ENCODE results near the gene PRSS35.
"Not testable (repeated sequence)": the region's sequence is repeated elsewhere in the genome, so short reads cannot be mapped to it uniquely, and the experiment has no call there.

The PRSS35 gene

DNA sequence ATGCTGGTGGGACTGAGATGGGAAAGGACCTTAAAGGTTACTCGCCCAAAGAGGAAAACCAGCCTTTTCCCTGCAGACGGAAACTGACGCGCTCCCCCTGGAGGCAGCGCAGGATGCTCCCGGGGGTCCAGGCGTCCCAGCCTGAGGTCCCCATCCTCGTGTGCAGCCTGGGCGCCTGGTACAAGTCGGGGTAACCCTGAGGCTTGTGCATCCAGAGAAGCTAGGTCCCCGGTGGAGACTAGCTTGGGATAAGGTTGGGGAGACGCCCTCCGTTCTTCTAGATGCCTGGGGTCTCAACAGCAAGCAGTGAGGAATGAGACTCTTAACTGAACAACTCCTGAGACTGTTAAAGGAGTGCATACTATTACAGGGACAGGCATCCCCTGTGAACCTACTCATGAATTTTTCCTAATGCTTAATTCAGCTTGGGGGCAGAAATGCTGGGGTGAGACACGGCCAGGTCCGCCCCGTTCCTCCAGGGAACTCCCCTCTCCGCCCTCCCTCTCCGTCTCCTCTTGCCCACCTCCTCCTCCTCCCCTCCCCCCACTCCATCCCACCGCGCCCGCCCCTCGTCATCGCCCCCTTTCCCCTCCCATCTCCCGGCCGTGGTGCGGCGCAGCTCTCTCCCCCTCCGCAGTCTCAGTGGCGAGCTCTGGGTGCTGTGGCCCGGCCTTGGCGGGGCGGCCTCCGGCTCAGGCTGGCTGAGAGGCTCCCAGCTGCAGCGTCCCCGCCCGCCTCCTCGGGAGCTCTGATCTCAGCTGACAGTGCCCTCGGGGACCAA, at the start of gene PRSS35:
Gene PRSS35, plus strand, starts transcription at position 634 of the 781 bp plus-strand sequence. CDS start 10,908 bp downstream, outside the sequence.
- DNase-seq (ENCODE audit: extremely low read depth in 1 of 2, low read depth in 1 of 2), result no peak

DNA sequence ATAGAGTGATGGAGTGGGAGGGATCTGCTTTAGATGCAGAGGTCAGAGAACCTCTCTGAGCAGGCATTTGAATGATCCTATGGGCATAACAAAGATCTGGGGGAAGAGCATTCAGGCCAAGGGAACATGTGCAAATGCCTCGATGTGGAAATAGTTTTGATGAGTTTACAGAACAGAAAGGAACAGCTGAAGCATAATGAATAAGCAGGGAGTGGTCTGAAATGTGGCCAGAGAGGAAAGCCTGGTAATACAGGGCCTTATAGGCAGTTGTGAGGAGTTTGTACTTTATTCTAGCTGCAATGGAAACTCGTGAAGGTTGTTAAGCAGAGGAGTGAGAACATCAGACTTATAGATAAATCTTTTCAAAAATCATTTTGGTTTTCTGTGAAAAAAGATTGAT, 48.4 kb upstream of the PRSS35 start:
- DNase-seq (ENCODE audit: extremely low read depth in 1 of 2, low read depth in 1 of 2), result no peak

DNA sequence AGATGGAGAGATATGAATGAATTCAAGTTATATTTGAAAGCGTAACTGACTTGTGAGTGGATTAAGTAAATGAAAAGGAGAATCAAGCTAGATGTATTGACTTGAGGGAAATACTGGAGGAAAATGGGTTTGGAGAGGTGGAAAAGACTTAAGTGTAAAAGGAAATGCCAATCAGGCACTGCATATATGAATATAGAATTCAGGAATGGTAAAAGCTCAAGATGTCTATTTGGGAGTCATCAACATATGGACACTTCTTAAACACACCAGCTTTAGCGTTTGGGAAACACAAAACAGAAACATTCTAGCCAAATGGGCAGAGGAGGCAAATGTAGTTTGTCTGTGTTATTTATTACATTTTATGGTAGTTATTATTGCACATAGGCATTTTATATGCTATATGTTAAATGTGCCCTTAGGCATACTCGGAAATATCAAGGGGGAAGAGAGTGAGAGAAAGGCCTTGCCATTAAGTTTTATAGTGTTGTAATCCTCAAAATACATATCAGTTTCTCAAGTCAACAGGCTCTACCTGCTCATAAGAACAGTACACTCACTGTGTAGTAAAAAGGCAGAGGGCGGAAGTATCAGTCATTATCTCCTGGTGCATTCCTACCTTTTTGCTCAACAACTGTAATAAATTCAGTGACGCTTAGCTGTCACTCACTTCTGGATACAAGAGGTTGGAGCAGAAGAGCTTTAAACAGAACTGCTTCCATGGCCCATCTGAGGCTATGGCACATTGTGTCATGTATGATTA, 47.8 kb upstream of the PRSS35 start:
- DNase-seq (ENCODE audit: extremely low read depth in 1 of 2, low read depth in 1 of 2), result no peak

- no peak for DNase-seq (ENCODE audit: extremely low read depth in 1 of 2, low read depth in 1 of 2)
Observed at GRCh38 chr6:83466328-83466727, 46.0 kb upstream of the PRSS35 start.

DNA sequence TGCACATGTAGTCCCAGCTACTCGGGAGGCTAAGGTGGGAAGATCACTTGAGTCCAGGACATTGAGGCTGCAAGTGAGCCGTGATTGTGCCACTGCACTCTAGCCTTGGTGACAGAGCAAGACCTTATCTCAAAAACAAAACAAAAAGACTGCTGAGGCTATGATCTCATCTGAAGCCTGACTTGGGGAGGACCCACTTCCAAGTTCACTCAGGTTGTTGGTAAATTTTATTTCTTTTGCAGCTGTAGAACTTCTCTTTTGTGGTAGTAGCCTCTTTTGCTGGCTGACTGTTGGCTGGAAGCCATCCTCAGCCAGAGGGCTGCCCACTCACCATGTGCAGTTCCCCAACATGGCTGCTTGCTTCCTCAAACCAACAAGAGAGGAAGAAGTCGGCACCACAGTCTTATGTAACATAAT, 44.7 kb upstream of the PRSS35 start:
- no peak for DNase-seq (ENCODE audit: extremely low read depth in 1 of 2, low read depth in 1 of 2)

GRCh38 chr6:83470001-83470400, 42.3 kb upstream of the PRSS35 start:
- no peak for DNase-seq (ENCODE audit: extremely low read depth in 1 of 2, low read depth in 1 of 2)

DNA sequence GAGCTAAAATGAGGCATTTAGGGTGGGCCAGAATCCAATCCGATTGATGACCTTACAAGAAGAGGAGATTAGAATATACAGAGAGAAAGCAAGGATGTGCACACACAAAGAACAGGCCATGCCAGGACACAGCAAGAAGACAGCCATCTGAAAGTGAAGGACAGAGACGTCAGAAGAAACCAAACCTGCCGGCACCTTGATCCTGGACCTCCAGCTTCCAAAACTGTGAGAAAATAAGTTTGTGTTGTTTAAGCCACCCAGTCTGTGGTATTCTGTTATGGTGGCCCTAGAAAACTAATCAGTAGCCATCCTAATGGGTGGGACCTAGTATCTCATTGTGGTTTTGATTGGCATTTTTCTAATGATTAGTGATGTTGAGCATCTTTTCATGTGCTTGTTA, 41.7 kb upstream of the PRSS35 start:
- no peak for DNase-seq (ENCODE audit: extremely low read depth in 1 of 2, low read depth in 1 of 2)

- no peak for DNase-seq (ENCODE audit: extremely low read depth in 1 of 2, low read depth in 1 of 2)
Observed at GRCh38 chr6:83472767-83473166, 39.6 kb upstream of the PRSS35 start.

GRCh38 chr6:83474309-83474708, 38.0 kb upstream of the PRSS35 start:
- DNase-seq (ENCODE audit: extremely low read depth in 1 of 2, low read depth in 1 of 2), result no peak

GRCh38 chr6:83476971-83477370, 35.4 kb upstream of the PRSS35 start:
- no peak for DNase-seq (ENCODE audit: extremely low read depth in 1 of 2, low read depth in 1 of 2)

GRCh38 chr6:83479389-83479788, 32.9 kb upstream of the PRSS35 start:
- no peak for DNase-seq (ENCODE audit: extremely low read depth in 1 of 2, low read depth in 1 of 2)

DNA sequence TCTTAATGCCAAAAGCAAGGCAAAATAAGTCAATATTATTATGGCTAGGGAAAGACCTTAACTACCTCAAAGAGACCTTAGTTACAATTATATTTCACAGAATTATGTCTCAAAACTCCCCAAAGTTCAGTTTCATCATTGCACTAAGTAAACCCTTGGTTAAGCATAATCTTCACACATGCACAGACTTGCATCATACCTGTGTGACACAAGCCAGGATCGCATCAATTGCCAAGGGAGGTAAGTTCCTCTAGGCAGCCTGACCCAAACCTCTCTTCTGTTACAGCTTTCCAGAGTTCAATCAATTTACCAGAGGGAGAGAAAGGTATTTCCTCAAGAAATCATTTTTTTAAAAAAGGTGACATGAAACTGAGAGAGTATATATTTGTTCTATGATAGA, 31.9 kb upstream of the PRSS35 start:
- no peak for DNase-seq (ENCODE audit: extremely low read depth in 1 of 2, low read depth in 1 of 2)

DNA sequence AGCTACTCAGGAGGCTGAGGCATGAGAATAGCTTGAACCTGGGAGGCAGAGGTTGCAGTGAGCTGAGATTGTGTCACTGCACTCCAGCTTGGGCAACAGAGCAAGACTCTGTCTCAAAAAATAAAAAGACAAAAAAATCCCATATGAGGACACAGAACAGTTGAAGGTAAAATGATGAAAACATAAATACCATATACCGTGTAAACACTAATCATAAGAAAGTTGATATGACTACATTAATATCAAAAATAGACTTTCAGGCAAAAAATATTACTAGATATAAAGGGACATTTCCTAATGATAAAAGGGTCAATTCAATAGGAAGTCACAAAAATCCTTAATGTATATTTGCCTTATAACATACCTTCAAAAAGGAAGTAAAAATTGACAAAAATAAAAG, 30.4 kb upstream of the PRSS35 start:
- not testable (repeated sequence) for DNase-seq (ENCODE audit: extremely low read depth in 1 of 2, low read depth in 1 of 2)

GRCh38 chr6:83488448-83488847, 23.9 kb upstream of the PRSS35 start:
- no peak for DNase-seq (ENCODE audit: extremely low read depth in 1 of 2, low read depth in 1 of 2)

DNA sequence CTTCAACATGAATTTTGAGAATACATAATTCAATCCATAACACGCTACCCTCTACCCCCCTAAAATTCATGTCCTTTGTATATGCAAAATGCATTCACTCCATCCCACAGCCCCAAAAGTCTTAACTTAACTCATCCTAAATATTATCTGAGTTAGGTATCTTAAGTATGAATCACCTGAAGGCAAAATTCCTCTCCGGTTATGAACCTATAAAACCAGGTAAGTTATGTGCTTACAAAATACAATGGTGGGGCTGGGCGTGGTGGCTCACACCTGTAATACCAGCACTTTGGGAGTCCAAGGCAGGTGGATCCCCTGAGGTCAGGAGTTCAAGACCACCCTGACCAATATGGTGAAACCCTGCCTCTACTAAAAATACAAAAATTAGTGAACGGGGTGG, 23.5 kb upstream of the PRSS35 start:
- DNase-seq (ENCODE audit: extremely low read depth in 1 of 2, low read depth in 1 of 2), result no peak

- no peak for DNase-seq (ENCODE audit: extremely low read depth in 1 of 2, low read depth in 1 of 2)
Observed at GRCh38 chr6:83490217-83490807, 22.0 kb upstream of the PRSS35 start.

- no peak for DNase-seq (ENCODE audit: extremely low read depth in 1 of 2, low read depth in 1 of 2)
Observed at GRCh38 chr6:83505356-83505755, 7.0 kb upstream of the PRSS35 start.

GRCh38 chr6:83509441-83509840, 2.9 kb upstream of the PRSS35 start:
- no peak for DNase-seq (ENCODE audit: extremely low read depth in 1 of 2, low read depth in 1 of 2)

GRCh38 chr6:83510791-83511190, 1.5 kb upstream of the PRSS35 start:
- DNase-seq (ENCODE audit: extremely low read depth in 1 of 2, low read depth in 1 of 2), result no peak

DNA sequence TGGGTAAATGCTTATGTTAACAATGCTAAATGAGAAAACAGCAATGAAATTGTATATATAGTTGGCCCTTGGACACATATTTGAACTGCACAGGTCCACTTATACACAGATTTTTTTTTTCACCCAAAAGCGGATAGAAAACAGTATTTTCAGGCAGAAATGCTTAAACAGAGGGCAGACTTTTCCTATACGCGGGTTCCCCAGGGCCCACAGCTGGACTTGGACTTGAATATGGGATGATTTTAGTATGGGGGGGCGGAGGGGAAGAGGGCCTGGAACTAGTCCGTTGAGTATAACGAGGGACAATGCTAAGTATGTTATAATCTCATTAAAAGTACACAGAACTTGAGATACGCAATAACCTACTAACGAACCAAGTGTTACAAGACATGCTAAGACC, 1.1 kb upstream of the PRSS35 start:
- DNase-seq (ENCODE audit: extremely low read depth in 1 of 2, low read depth in 1 of 2), result no peak

DNA sequence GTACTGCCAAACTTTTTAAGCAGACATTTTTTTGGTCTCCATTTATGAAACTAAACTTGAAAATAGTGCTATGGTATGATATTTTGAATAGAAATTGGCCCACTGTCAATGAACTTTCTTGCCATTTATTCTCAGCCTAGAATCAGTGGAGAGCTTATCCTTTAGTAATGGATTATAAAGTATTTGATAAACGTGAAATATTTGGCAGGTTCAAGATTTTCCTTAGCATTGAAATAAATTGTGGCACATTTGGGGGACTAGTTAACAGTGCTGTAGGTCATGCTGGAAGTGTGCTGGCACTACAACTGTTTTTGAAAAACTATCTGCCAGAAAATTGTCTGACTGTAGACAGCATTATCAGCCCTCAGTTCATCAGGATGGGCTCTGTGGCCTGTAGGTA, 2.1 kb downstream of the PRSS35 start:
- no peak for DNase-seq (ENCODE audit: extremely low read depth in 1 of 2, low read depth in 1 of 2)

Data from stimulated activated CD8-positive, alpha-beta memory T cell treated with anti-CD3 and anti-CD28 coated beads, Interleukin-7, amount 100 ng/mL, for 48 hours (primary cell).